Tibial artery (tissue), 4 donors: ENCODE measurements around the gene BNC2.

Experiments
- DNase-seq, 2 donors: peaks; one replicate each; pipeline ENCODE4 v3.0.0-alpha.2; 2019
- H3K27ac ChIP-seq, 2 donors: fragments of 200-600 bp; sonication (generic) in 1 of 2; 1 replicate in 1 of 2; 2 replicates in 1 of 2; pipeline ENCODE4 v1.5.1; 2018 to 2019; ENCODE audit warnings: mild to moderate bottlenecking in 1 of 2
- H3K27me3 ChIP-seq, 2 donors: fragments of 200-600 bp; sonication (generic) in 1 of 2; one replicate each; pipeline versions ENCODE4 v1.5.1 to v1.6.0; 2016 to 2019
- H3K36me3 ChIP-seq, 3 donors: fragments of 200-600 bp; sonication (generic) in 2 of 3; one replicate each; pipeline ENCODE4 v1.5.1; 2016 to 2019; ENCODE audit warnings: mild to moderate bottlenecking in 2 of 3
- H3K4me1 ChIP-seq, 4 donors: fragments of 200-600 bp; sonication (generic) in 2 of 4; 1 replicate in 3 of 4; 2 replicates in 1 of 4; pipeline ENCODE4 v1.5.1; 2016 to 2019
- H3K4me3 ChIP-seq, 2 donors: fragments of 200-600 bp; sonication (generic) in 1 of 2; 1 replicate in 1 of 2; 2 replicates in 1 of 2; pipeline ENCODE4 v1.5.1; 2018 to 2019; ENCODE audit warnings: mild to moderate bottlenecking in 2 of 2
- H3K9me3 ChIP-seq, 3 donors: fragments of 200-600 bp; sonication (generic) in 1 of 3; one replicate each; pipeline ENCODE4 v1.5.1; 2016 to 2019
- intact Hi-C: fragments of 100-400 bp; cut with DNase I; formaldehyde crosslinking; loops from one replicate; pipeline ENCODE4 v1.15.0; 2023; ENCODE audit warnings: low total_unique reads
- TF ChIP-seq, protein P1 (sequence below), 2 experiments: fragments of 200-600 bp in 1 of 2; fragments of 450-650 bp in 1 of 2; IDR thresholded peaks; one replicate each; pipeline ENCODE4 v1.5.1; 2017 to 2019; ENCODE audit warnings: antibody characterized with exemption in 2 of 2, mild to moderate bottlenecking in 1 of 2, moderate library complexity in 1 of 2

The BNC2 gene

GRCh38 chr9:16433494-16433893 is 437.0 kb downstream of the BNC2 start:
- TF ChIP-seq, protein P1, sequence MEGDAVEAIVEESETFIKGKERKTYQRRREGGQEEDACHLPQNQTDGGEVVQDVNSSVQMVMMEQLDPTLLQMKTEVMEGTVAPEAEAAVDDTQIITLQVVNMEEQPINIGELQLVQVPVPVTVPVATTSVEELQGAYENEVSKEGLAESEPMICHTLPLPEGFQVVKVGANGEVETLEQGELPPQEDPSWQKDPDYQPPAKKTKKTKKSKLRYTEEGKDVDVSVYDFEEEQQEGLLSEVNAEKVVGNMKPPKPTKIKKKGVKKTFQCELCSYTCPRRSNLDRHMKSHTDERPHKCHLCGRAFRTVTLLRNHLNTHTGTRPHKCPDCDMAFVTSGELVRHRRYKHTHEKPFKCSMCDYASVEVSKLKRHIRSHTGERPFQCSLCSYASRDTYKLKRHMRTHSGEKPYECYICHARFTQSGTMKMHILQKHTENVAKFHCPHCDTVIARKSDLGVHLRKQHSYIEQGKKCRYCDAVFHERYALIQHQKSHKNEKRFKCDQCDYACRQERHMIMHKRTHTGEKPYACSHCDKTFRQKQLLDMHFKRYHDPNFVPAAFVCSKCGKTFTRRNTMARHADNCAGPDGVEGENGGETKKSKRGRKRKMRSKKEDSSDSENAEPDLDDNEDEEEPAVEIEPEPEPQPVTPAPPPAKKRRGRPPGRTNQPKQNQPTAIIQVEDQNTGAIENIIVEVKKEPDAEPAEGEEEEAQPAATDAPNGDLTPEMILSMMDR (IDR thresholded peaks at IDR 0.05) = no peak
- DNase-seq = no peak
- Histone ChIP-seq H3K4me1 (no peaks in the 10 kb centered on the region), H3K27ac (no peak overlapping the region), H3K27me3 (no peaks in the 10 kb centered on the region), H3K36me3 (no peaks in the 10 kb centered on the region), H3K9me3 (no peaks in the 10 kb centered on the region), H3K4me3 (no peak overlapping the region)
- intact Hi-C loops = no loop called here

DNA sequence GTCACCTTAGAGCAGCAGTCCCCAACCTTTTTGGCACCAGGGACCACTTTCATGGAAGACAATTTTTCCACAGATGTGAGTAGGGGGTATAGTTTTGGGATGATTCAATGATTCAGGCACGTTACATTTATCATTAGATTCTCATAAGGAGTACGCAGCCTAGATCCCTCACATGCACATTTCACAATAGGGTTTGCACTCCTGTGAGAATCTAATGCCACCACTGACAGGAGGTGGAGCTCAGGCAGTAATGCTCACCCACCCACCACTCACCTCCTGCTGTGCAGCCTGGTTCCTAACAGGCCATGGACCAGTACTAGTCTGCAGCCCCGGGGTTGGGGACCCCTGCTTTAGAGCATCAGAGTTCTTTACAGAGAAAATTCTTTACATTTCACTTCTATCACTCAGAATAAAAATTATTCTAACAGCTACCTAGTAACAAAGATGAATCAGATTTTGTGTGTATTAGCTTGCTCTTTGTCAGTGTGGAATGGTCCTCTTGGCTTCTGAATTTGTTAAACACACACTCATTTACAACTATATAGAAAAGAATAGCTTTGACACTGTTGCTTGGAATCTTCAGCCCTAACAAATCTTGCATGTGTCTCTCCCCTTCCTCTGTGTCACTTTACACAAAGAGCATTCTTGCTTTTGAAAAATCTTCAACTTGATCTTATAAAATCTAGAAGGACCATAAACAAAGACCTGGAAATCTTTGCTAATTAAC is 438.6 kb downstream of the BNC2 start:
- Histone ChIP-seq H3K27me3 (no peaks in the 10 kb centered on the region), H3K36me3 (no peaks in the 10 kb centered on the region), H3K4me3 (no peak overlapping the region), H3K27ac (no peak overlapping the region), H3K4me1 (no peaks in the 10 kb centered on the region), H3K9me3 (no peaks in the 10 kb centered on the region)
- intact Hi-C loops = no loop called here
- no peak for DNase-seq
- TF ChIP-seq, protein P1 (IDR thresholded peaks at IDR 0.05) = no peak

DNA sequence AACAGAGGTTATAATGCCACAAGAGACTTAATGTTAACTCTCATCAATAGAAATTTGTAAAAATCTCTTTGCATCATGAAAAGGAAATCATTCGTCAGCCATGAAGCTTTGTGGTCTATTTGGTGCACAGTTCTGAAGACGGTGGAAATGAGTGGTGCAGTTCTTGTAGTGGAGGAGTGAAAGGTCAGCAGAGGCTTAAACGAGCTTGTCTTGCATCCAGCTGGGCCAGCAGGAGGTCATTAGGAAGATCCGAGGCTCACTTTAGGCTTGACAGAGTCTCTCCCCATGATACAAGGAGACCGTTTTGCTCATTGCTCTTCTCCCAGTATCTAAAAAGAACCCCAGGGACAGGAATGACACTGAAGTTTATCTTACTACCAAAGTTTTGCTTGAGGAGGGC is 440.8 kb downstream of the BNC2 start:
- no peak overlapping the region for H3K4me3 ChIP-seq
- H3K27ac ChIP-seq = no peak overlapping the region
- H3K27me3 ChIP-seq = no peaks in the 10 kb centered on the region
- TF ChIP-seq, protein P1 (IDR thresholded peaks at IDR 0.05) = no peak
- DNase-seq = no peak
- no peaks in the 10 kb centered on the region for H3K9me3 ChIP-seq
- peaks cover 0 to 9% (median 4%) of the 10 kb centered on the region in 4 donors for H3K4me1 ChIP-seq
- no peaks in the 10 kb centered on the region for H3K36me3 ChIP-seq
- intact Hi-C loops = no loop called here

- Histone ChIP-seq H3K4me1 (peaks cover 0 to 9% (median 4%) of the 10 kb centered on the region in 4 donors), H3K36me3 (no peaks in the 10 kb centered on the region), H3K27me3 (no peaks in the 10 kb centered on the region), H3K9me3 (no peaks in the 10 kb centered on the region), H3K27ac (no peak overlapping the region), H3K4me3 (no peak overlapping the region)
- intact Hi-C loops = no loop called here
- no peak for DNase-seq
- TF ChIP-seq, protein P1 (IDR thresholded peaks at IDR 0.05) = no peak
Measured at GRCh38 chr9:16427873-16428427, 442.5 kb downstream of the BNC2 start.

- H3K4me3 ChIP-seq = no peak overlapping the region
- DNase-seq = no peak
- intact Hi-C loops = no loop called here
Measured at GRCh38 chr9:16426716-16427115, 443.8 kb downstream of the BNC2 start.

More at GRCh38 chr9:16426716-16427115, 443.8 kb downstream of the BNC2 start:
- Histone ChIP-seq H3K36me3 (no peaks in the 10 kb centered on the region), H3K9me3 (no peaks in the 10 kb centered on the region), H3K27me3 (no peaks in the 10 kb centered on the region), H3K27ac (no peak overlapping the region), H3K4me1 (peaks cover 0 to 9% (median 4%) of the 10 kb centered on the region in 4 donors)
- TF ChIP-seq, protein P1 (IDR thresholded peaks at IDR 0.05) = no peak
